SJSA1 (cell line): Measurements from ENCODE around the gene PIK3R2. TPM values are rescaled to one million over a fixed set of nuclear protein-coding genes. Genes with fewer than 3 reads are reported as not detected.

Experiments used
- DNase-seq, 2 experiments: peaks; one replicate each; pipeline ENCODE4 v3.0.0-alpha.2; 2015 to 2020; ENCODE audit warnings: low spot score in 2 of 2, low read depth in 1 of 2
- H3K27ac ChIP-seq: fragments of 250-450 bp; sonication (Bioruptor Pico); 2 replicates; pipeline ENCODE4 v1.5.1; 2020; ENCODE audit warnings: mild to moderate bottlenecking, moderate library complexity
- H3K27me3 ChIP-seq: fragments of 250-450 bp; sonication (Bioruptor Pico); replicated peaks from 2 replicates; pipeline ENCODE4 v1.5.1; 2020; ENCODE audit warnings: mild to moderate bottlenecking, moderate library complexity
- H3K36me3 ChIP-seq: fragments of 250-450 bp; sonication (Bioruptor Pico); 2 replicates; pipeline ENCODE4 v1.5.1; 2020; ENCODE audit warnings: mild to moderate bottlenecking
- H3K4me1 ChIP-seq: fragments of 250-450 bp; sonication (Bioruptor Pico); replicated peaks from 2 replicates; pipeline ENCODE4 v1.6.1; 2021; ENCODE audit warnings: mild to moderate bottlenecking
- H3K4me3 ChIP-seq: fragments of 250-450 bp; sonication (Bioruptor Pico); 2 replicates; pipeline ENCODE4 v1.5.1; 2020; ENCODE audit warnings: mild to moderate bottlenecking
- H3K9me3 ChIP-seq: fragments of 250-450 bp; sonication (Bioruptor Pico); replicated peaks from 2 replicates; pipeline ENCODE4 v1.5.1; 2020; ENCODE audit warnings: mild to moderate bottlenecking
- total RNA-seq: library from RNA; depleted of rRNA; stranded (reverse); fragments of >200 nt; shearing (Covaris generic); gene quantifications from 2 replicates; pipeline ENCODE4 v1.2.3, GENCODE V29; 2014

The PIK3R2 gene
- total RNA-seq, 1 experiment from 2014 or later: 35.0 TPM

GRCh38 chr19:18118420-18119012, 34.4 kb upstream of the PIK3R2 start:
- Histone ChIP-seq H3K4me1 (peaks cover 11% of the 10 kb centered on the region), H3K27ac (no peak overlapping the region), H3K4me3 (peak overlapping the region; percentile 49), H3K27me3 (no peaks in the 10 kb centered on the region), H3K36me3 (peaks cover 1% of the 10 kb centered on the region; the same call in 1 of the 2 replicates), H3K9me3 (no peaks in the 10 kb centered on the region)
- no peak for DNase-seq

DNA sequence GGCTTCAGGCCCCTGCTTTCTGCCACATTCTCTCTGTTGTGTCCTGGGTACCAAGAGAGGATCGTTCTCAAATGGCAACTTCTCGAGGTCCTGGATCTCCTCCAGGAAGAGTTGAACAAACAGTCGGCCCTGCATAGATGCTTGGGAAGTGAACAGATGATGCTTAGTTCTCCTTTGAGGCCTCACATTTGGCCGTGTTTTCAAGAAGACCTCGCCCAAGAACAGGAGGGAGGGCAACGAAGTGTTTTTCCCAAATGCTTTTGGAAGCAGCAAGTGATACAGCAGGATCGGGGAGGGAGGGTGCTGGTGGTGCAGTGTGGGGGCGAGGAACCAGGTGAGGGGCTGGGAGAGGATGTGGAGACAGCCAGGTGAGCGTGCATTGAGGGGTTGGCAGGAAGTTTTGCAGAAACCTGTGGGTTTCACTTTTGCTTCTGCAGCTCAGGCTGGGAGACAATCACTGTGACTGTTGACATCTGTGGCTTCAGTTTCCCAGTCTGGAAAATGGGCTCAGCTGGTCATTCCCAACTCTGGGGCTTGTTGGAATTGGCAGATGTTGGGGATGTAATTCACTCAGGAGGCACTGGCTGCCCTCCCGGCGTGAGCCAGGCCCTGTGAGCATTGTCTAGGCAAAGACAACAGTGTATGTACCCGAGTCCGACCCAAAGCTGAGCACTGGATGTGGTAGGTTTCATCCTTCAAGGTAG, 33.8 kb upstream of the PIK3R2 start:
- Histone ChIP-seq H3K9me3 (no peaks in the 10 kb centered on the region), H3K4me3 (no peak overlapping the region), H3K36me3 (peaks cover 5% of the 10 kb centered on the region), H3K27ac (no peak overlapping the region), H3K4me1 (peaks cover 11% of the 10 kb centered on the region), H3K27me3 (no peaks in the 10 kb centered on the region)
- DNase-seq: no peak

GRCh38 chr19:18119717-18120105, 33.3 kb upstream of the PIK3R2 start:
- Histone ChIP-seq H3K36me3 (peaks cover 5% of the 10 kb centered on the region), H3K4me1 (peaks cover 11% of the 10 kb centered on the region), H3K27me3 (no peaks in the 10 kb centered on the region), H3K27ac (no peak overlapping the region), H3K9me3 (no peaks in the 10 kb centered on the region), H3K4me3 (no peak overlapping the region)
- no peak for DNase-seq

GRCh38 chr19:18120127-18120526, 32.8 kb upstream of the PIK3R2 start:
- Histone ChIP-seq H3K27ac (no peak overlapping the region), H3K4me3 (no peak overlapping the region), H3K4me1 (peaks cover 11% of the 10 kb centered on the region), H3K9me3 (no peaks in the 10 kb centered on the region), H3K27me3 (no peaks in the 10 kb centered on the region), H3K36me3 (peaks cover 5% of the 10 kb centered on the region)
- DNase-seq: no peak

GRCh38 chr19:18121166-18121565, 31.8 kb upstream of the PIK3R2 start:
- Histone ChIP-seq H3K9me3 (no peaks in the 10 kb centered on the region), H3K27ac (no peak overlapping the region), H3K27me3 (no peaks in the 10 kb centered on the region), H3K4me1 (peaks cover 11% of the 10 kb centered on the region), H3K36me3 (peaks cover 6% of the 10 kb centered on the region), H3K4me3 (no peak overlapping the region)
- DNase-seq: no peak

DNA sequence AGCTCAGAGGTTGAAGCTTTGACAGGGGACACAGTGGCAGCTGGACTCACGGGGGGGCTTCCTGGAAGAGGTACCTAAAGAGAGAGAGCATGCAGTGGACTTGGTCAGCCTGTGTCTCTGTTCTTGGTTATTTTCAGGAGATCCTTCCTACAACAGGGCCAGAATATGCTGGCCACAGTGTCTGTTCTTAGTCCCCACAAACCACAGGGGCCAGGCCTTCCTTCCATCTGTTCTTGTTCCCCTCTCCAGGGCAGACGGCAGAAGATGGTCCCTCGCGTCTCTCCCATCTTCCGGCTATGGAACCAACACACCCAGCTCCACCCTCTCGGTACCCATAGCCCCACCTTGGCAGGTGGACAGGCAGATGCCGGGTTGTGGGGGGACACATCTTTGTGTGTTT, 30.5 kb upstream of the PIK3R2 start:
- H3K36me3 ChIP-seq: peaks cover 8% of the 10 kb centered on the region
- no peaks in the 10 kb centered on the region for H3K27me3 ChIP-seq
- peaks cover 9% of the 10 kb centered on the region for H3K4me1 ChIP-seq
- H3K27ac ChIP-seq: no peak overlapping the region
- H3K9me3 ChIP-seq: no peaks in the 10 kb centered on the region
- DNase-seq: no peak
- H3K4me3 ChIP-seq: no peak overlapping the region

DNA sequence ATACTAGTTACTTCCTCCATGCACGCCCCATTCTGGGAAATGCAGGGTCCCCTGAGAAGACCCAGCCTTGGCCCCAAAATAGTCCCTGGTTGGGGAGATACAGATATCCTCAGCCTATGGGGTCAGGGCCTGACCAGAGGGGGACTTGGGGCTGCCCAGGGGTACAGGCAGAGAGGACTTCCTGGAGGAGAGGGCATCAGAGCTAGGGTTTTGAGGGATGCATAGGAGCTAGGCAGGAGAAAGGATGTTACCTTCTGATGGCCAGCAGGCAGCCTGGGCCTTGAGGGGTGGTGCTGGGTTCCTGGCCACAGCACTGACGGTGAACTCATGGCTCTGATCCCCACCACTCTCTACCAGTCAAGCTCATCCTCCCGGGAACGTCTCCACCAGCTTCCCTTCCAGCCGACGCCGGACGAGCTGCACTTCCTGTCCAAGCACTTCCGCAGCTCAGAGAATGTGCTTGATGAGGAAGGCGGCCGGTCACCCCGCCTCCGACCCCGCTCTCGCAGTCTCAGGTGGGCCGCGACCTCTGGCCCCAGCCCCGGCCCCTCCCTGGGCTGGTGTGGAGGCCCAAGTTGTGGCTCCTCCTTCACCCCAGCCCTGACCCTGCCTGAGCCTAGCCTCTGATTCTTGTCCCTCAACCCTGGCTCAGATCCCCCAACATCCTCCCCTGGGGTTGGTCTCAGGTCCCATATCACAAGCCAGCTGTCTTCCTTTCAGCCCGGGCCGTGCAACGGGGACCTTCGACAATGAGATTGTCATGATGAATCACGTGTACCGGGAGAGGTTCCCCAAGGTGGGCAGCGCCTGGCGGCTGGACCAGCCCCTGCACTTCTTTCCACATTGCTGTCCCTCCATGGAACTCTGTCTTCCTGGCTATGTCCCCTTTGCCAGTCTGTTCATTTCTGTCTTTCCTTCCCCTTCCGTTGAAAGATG, 29.8 kb upstream of the PIK3R2 start:
- no peak for DNase-seq
- peaks cover 8% of the 10 kb centered on the region for H3K36me3 ChIP-seq
- no peaks in the 10 kb centered on the region for H3K27me3 ChIP-seq
- no peak overlapping the region for H3K27ac ChIP-seq
- peaks cover 6% of the 10 kb centered on the region for H3K4me1 ChIP-seq
- no peak overlapping the region for H3K4me3 ChIP-seq
- no peaks in the 10 kb centered on the region for H3K9me3 ChIP-seq

- H3K27me3 ChIP-seq: no peaks in the 10 kb centered on the region
- H3K4me3 ChIP-seq: no peak overlapping the region
- peaks cover 8% of the 10 kb centered on the region for H3K36me3 ChIP-seq
- DNase-seq: no peak
- no peak overlapping the region for H3K27ac ChIP-seq
- H3K9me3 ChIP-seq: no peaks in the 10 kb centered on the region
- no peaks in the 10 kb centered on the region for H3K4me1 ChIP-seq
Measured at GRCh38 chr19:18123819-18124218, 29.1 kb upstream of the PIK3R2 start.

DNA sequence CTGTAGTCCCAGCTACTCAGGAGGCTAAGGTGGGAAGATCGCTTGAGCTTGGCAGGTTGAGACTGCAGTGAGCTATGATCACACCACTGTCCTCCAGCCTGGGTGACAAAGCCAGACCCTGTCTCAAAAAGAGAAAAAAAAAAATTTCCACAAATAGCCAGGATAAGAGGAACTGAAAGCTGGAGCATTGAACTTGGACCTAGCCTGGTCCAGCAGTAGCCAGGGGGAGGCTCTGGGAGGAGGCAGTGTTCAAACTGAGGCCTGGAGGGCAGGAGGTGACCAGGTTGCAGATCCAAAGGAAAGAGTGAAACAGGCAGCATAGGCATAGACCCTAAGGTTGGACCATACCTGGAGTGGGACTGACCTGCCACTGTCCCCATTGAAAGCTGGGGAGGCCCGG, 26.9 kb upstream of the PIK3R2 start:
- no peak for DNase-seq
- Histone ChIP-seq H3K36me3 (peaks cover 8% of the 10 kb centered on the region), H3K27ac (no peak overlapping the region), H3K9me3 (no peaks in the 10 kb centered on the region), H3K27me3 (no peaks in the 10 kb centered on the region), H3K4me3 (no peak overlapping the region), H3K4me1 (no peaks in the 10 kb centered on the region)

DNA sequence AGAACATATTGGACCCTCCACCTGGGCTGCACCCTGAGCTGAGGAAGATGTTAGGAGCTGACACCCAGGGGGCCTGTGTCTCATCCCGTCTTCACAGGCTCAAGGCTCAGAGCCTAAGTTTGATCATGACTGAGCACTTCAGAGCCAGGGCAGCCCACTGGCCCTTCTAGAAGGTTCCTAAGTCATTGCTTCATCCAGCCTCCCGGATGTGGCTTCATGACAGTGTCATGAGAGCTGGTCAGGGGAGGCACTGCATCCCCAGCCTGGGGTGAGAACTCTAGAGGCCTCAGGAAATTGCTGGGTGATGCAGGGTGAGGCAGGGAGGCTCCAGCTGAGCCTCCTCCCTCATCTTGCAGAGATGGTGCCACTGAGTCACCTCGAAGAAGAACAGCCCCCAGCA, 24.9 kb upstream of the PIK3R2 start:
- Histone ChIP-seq H3K36me3 (peaks cover 8% of the 10 kb centered on the region), H3K27me3 (no peaks in the 10 kb centered on the region), H3K27ac (no peak overlapping the region), H3K4me3 (no peak overlapping the region), H3K4me1 (no peaks in the 10 kb centered on the region), H3K9me3 (no peaks in the 10 kb centered on the region)
- DNase-seq: no peak

DNA sequence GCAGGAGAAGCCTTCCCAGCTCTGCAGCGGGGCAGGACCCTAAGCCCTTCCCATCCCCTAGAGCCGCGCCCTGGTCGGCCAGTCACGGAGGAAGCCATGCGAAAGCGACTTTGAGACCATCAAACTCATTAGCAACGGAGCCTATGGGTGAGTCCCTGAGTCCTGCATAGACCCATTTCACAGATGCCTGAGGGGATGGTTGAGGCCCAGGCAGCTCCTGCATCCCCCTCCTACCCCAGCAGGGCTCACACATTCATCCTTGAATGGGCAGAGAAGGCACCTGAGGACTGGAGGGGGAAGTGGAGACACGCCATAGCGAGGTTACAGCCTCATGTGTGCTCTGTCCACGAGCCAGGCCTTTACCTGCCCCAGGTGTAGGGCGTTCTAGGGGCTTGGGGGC, 24.2 kb upstream of the PIK3R2 start:
- H3K27me3 ChIP-seq: no peaks in the 10 kb centered on the region

DNA sequence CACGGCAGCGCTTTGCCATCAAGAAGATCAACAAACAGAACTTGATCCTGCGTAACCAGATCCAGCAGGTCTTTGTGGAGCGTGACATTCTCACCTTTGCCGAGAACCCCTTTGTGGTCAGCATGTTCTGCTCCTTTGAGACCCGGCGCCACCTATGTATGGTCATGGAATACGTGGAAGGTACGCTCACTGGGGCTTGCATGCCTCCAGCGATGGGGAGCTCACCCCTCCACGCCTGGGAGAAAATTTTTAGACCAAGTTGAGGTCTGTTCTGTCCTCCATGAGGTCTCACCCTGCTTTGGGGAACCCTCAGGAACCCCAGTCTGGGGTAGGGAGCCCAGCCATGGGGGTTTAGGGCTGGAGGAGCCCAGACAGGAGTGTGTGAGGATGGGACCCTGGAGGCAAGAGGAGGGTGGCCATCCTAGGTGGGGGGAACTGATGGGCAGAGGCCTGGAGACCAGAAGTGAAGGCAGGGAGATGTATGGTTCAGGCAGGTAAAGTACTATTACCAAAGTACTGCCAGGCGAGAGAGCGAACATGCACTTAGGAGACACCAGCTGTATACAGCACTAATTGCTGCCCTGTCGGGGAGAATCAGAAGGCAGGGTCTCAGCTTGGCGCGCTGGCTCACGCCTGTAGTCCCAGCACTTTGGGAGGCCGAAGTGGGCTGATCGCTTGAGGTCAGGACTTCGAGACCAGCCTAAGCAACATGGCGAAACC, 22.3 kb upstream of the PIK3R2 start:
- Histone ChIP-seq H3K4me1 (no peaks in the 10 kb centered on the region), H3K36me3 (peaks cover 2% of the 10 kb centered on the region; the same call in 1 of the 2 replicates), H3K4me3 (no peak overlapping the region), H3K27me3 (no peaks in the 10 kb centered on the region), H3K27ac (no peak overlapping the region), H3K9me3 (no peaks in the 10 kb centered on the region)
- DNase-seq: no peak

More for the DNA sequence above, 24.2 kb upstream of the PIK3R2 start:
- no peak overlapping the region for H3K27ac ChIP-seq
- no peaks in the 10 kb centered on the region for H3K9me3 ChIP-seq
- H3K4me1 ChIP-seq: no peaks in the 10 kb centered on the region
- no peak for DNase-seq
- H3K4me3 ChIP-seq: no peak overlapping the region
- peaks cover 5% of the 10 kb centered on the region; the same call in 1 of the 2 replicates for H3K36me3 ChIP-seq

- Histone ChIP-seq H3K4me3 (no peak overlapping the region), H3K36me3 (no peaks in the 10 kb centered on the region; the same call in 1 of the 2 replicates), H3K4me1 (no peaks in the 10 kb centered on the region), H3K9me3 (no peaks in the 10 kb centered on the region), H3K27ac (no peak overlapping the region), H3K27me3 (no peaks in the 10 kb centered on the region)
- DNase-seq: no peak
Measured at GRCh38 chr19:18131841-18132596, 20.9 kb upstream of the PIK3R2 start.
